Rectal smooth muscle tissue (tissue), 1 donor: ENCODE results near the gene SHISAL2A.

ENCODE experiments used
- H3K27ac ChIP-seq: one replicate; pipeline ENCODE4 v1.7.0; 2013; ENCODE audit warnings: low read depth, low read length, inconsistent platforms
- H3K27me3 ChIP-seq: one replicate; pipeline ENCODE4 v1.7.0; 2013; ENCODE audit warnings: low read length; ENCODE audit not compliant: control insufficient read depth, insufficient read depth
- H3K36me3 ChIP-seq: one replicate; pipeline ENCODE4 v1.7.0; 2013; ENCODE audit warnings: low read length; ENCODE audit not compliant: control insufficient read depth, insufficient read depth
- H3K4me1 ChIP-seq: one replicate; pipeline ENCODE4 v1.7.0; 2013; ENCODE audit warnings: low read length; ENCODE audit not compliant: control insufficient read depth, insufficient read depth
- H3K4me3 ChIP-seq: one replicate; pipeline ENCODE4 v1.7.0; 2013; ENCODE audit warnings: low read length
- H3K9ac ChIP-seq: one replicate; pipeline ENCODE4 v1.7.0; 2013; ENCODE audit warnings: low read length

The SHISAL2A gene

GRCh38 chr1:52668711-52669110, 35.7 kb downstream of the SHISAL2A start:
- Histone ChIP-seq H3K27me3 (no peaks in the 10 kb centered on the region), H3K36me3 (no peaks in the 10 kb centered on the region), H3K4me1 (no peaks in the 10 kb centered on the region), H3K9ac (no peak overlapping the region), H3K4me3 (no peak overlapping the region), H3K27ac (no peak overlapping the region)

GRCh38 chr1:52669696-52670095, 36.7 kb downstream of the SHISAL2A start:
- H3K9ac ChIP-seq: peak overlapping the region; percentile 30
- H3K27me3 ChIP-seq: no peaks in the 10 kb centered on the region
- no peaks in the 10 kb centered on the region for H3K36me3 ChIP-seq
- H3K27ac ChIP-seq: no peak overlapping the region
- H3K4me1 ChIP-seq: no peaks in the 10 kb centered on the region
- H3K4me3 ChIP-seq: no peak overlapping the region

GRCh38 chr1:52670604-52671003, 37.6 kb downstream of the SHISAL2A start:
- Histone ChIP-seq H3K27me3 (no peaks in the 10 kb centered on the region), H3K4me3 (no peak overlapping the region), H3K36me3 (no peaks in the 10 kb centered on the region), H3K9ac (no peak overlapping the region), H3K27ac (no peak overlapping the region), H3K4me1 (no peaks in the 10 kb centered on the region)

- H3K4me3 ChIP-seq: no peak overlapping the region
- H3K27me3 ChIP-seq: no peaks in the 10 kb centered on the region
- no peaks in the 10 kb centered on the region for H3K4me1 ChIP-seq
- H3K36me3 ChIP-seq: no peaks in the 10 kb centered on the region
- no peak overlapping the region for H3K9ac ChIP-seq
- H3K27ac ChIP-seq: no peak overlapping the region
Measured at GRCh38 chr1:52672946-52673345, 40.0 kb downstream of the SHISAL2A start.

GRCh38 chr1:52673513-52673912, 40.5 kb downstream of the SHISAL2A start:
- no peaks in the 10 kb centered on the region for H3K36me3 ChIP-seq
- no peak overlapping the region for H3K9ac ChIP-seq
- no peak overlapping the region for H3K27ac ChIP-seq
- H3K27me3 ChIP-seq: no peaks in the 10 kb centered on the region
- no peaks in the 10 kb centered on the region for H3K4me1 ChIP-seq
- H3K4me3 ChIP-seq: no peak overlapping the region

- Histone ChIP-seq H3K27ac (no peak overlapping the region), H3K36me3 (no peaks in the 10 kb centered on the region), H3K4me3 (no peak overlapping the region), H3K9ac (no peak overlapping the region), H3K4me1 (no peaks in the 10 kb centered on the region), H3K27me3 (no peaks in the 10 kb centered on the region)
Measured at GRCh38 chr1:52674497-52675384, 41.8 kb downstream of the SHISAL2A start.

- H3K27me3 ChIP-seq: no peaks in the 10 kb centered on the region
- H3K4me3 ChIP-seq: no peak overlapping the region
- H3K36me3 ChIP-seq: no peaks in the 10 kb centered on the region
- H3K9ac ChIP-seq: no peak overlapping the region
- no peak overlapping the region for H3K27ac ChIP-seq
- no peaks in the 10 kb centered on the region for H3K4me1 ChIP-seq
Measured at GRCh38 chr1:52676249-52676903, 43.4 kb downstream of the SHISAL2A start.

- Histone ChIP-seq H3K4me1 (no peaks in the 10 kb centered on the region), H3K36me3 (no peaks in the 10 kb centered on the region), H3K9ac (no peak overlapping the region), H3K27ac (no peak overlapping the region), H3K27me3 (no peaks in the 10 kb centered on the region), H3K4me3 (no peak overlapping the region)
Measured at GRCh38 chr1:52677076-52677806, 44.3 kb downstream of the SHISAL2A start.

GRCh38 chr1:52679048-52679447, 46.1 kb downstream of the SHISAL2A start:
- no peak overlapping the region for H3K27ac ChIP-seq
- no peak overlapping the region for H3K9ac ChIP-seq
- H3K36me3 ChIP-seq: no peaks in the 10 kb centered on the region
- H3K4me3 ChIP-seq: no peak overlapping the region
- no peaks in the 10 kb centered on the region for H3K27me3 ChIP-seq
- H3K4me1 ChIP-seq: no peaks in the 10 kb centered on the region

- Histone ChIP-seq H3K4me3 (no peak overlapping the region), H3K27ac (no peak overlapping the region), H3K9ac (no peak overlapping the region), H3K27me3 (no peaks in the 10 kb centered on the region), H3K36me3 (no peaks in the 10 kb centered on the region), H3K4me1 (no peaks in the 10 kb centered on the region)
Measured at GRCh38 chr1:52679498-52679897, 46.5 kb downstream of the SHISAL2A start.

GRCh38 chr1:52680353-52680752, 47.4 kb downstream of the SHISAL2A start:
- Histone ChIP-seq H3K9ac (no peak overlapping the region), H3K4me1 (no peaks in the 10 kb centered on the region), H3K27ac (no peak overlapping the region), H3K27me3 (no peaks in the 10 kb centered on the region), H3K36me3 (no peaks in the 10 kb centered on the region), H3K4me3 (no peak overlapping the region)

- Histone ChIP-seq H3K4me1 (no peaks in the 10 kb centered on the region), H3K27me3 (no peaks in the 10 kb centered on the region), H3K27ac (no peak overlapping the region), H3K4me3 (no peak overlapping the region), H3K9ac (no peak overlapping the region), H3K36me3 (no peaks in the 10 kb centered on the region)
Measured at GRCh38 chr1:52681136-52681535, 48.2 kb downstream of the SHISAL2A start.
